ENCODE results near the gene RAI1.
"Not testable (repeated sequence)": the region's sequence is repeated elsewhere in the genome, so short reads cannot be mapped to it uniquely, and the experiment has no call there.

Gene RAI1

DNA sequence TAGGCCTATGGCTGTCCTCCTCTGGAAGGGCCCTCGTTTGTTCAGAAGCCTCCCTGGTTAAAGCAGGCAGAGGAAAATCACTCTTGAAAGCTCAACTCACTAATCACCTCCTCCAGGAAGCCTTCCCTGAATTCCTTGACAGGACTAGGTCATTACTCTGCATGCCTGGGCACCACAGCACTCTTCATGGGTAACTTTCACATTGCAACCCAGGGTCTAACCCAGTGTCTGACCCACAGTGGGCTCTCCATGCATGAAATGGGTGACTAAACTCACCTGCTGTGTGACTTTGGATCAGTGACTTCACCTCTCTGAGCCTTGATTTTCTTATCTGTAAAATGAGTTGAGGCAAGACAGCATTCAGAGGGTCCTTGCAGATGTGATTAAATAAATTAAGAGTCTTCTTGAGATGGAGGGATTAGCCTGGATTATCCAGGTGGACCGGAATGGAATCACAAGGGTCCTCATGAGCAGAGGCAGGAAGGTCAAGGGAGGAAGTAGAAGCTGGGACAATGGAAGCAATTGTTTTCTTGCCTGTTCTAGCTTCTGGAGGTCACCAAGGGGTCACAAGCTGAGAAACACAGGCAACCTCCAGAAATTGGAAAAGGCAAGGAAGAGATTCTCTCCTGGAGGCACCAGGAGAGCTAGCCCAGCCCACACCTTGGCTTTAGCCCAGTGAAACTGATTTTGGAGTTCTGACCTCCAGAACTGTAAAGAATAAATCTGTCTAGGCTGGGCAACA is 3.8 kb upstream of the RAI1 start:
- DNase-seq (ENCODE audit: low read depth in 2 of 2), result no peak
- H3K4me3 ChIP-seq (replicated peaks in 1 of 2; ENCODE audit: low read depth in 2 of 2, low read length in 2 of 2), result no peak overlapping the region
- TF ChIP-seq, protein P1, sequence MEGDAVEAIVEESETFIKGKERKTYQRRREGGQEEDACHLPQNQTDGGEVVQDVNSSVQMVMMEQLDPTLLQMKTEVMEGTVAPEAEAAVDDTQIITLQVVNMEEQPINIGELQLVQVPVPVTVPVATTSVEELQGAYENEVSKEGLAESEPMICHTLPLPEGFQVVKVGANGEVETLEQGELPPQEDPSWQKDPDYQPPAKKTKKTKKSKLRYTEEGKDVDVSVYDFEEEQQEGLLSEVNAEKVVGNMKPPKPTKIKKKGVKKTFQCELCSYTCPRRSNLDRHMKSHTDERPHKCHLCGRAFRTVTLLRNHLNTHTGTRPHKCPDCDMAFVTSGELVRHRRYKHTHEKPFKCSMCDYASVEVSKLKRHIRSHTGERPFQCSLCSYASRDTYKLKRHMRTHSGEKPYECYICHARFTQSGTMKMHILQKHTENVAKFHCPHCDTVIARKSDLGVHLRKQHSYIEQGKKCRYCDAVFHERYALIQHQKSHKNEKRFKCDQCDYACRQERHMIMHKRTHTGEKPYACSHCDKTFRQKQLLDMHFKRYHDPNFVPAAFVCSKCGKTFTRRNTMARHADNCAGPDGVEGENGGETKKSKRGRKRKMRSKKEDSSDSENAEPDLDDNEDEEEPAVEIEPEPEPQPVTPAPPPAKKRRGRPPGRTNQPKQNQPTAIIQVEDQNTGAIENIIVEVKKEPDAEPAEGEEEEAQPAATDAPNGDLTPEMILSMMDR (IDR thresholded peaks at IDR 0.05; ENCODE audit: low read depth, low read length), result no peak

DNA sequence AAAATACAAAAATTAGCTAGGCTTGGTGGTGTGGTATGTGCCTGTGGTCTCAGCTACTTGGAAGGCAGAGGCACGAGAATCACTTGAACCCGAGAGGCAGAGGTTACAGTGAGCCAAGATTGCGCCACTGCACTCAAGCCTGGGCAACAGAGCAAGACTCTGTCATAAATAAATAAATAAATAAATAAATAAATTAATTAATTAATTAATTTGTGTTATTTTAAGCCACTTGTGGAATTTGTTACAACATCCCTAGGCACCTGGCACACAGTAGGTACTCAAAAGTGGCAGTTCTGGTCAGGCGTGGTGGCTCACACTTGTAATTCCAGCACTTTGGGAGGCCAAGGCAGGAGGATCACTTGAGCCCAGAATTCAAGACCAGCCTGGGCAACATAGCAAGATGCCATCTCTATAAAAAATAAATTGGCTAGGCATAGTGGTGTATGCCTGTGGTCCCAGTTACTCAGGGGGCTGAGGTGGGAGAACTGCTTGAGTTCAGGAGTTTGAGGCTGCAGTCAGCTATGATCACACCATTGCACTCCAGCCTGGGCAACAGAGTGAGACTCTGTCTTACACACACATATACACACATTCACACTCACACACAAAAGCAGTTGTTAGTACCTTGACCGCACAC is 3.1 kb upstream of the RAI1 start:
- H3K4me3 ChIP-seq (replicated peaks in 1 of 2; ENCODE audit: low read depth in 2 of 2, low read length in 2 of 2); DNase-seq (ENCODE audit: low read depth in 2 of 2): not testable (repeated sequence)

DNA sequence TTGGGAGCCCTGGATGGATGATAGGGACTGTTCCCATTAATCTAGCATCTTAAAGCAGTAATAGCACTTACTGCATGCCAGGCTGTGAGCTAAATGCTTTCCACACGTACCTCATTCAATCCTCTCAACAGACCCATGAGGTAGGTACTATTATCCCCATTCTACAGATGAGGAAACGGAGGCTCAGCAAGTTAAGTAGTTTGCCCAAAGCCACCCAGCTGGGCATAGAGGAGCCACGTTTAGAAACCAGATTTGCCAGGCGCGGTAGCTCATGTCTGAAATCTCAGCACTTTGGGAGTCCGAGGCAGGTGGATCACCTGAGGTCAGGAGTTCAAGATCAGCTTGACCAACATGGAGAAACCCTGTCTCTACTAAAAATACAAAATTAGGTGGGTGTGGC is 2.0 kb upstream of the RAI1 start:
- TF ChIP-seq, protein P1 (IDR thresholded peaks at IDR 0.05; ENCODE audit: low read depth, low read length), result no peak
- no peak for DNase-seq (ENCODE audit: low read depth in 2 of 2)
- no peak overlapping the region for H3K4me3 ChIP-seq (replicated peaks in 1 of 2; ENCODE audit: low read depth in 2 of 2, low read length in 2 of 2)

DNA sequence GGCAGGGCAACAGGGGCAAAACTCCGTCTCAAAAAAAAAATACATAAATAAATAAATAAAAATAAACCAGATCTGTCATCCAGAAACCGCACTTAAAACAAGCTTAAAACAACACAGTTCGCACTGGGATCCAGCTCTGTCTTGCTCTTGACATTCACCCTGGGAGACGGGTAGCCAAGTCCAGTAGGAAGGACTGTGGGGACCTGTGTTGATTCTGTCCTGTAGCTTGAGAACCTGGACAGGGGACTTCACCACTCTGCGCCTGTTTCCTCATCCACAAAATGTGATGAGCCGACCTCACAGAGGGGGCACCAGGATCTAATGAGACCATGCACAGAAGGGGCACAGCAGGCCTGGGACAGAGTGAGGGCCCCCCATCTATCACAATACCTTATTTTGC is 1.5 kb upstream of the RAI1 start:
- TF ChIP-seq, protein P1 (IDR thresholded peaks at IDR 0.05; ENCODE audit: low read depth, low read length), result no peak
- H3K4me3 ChIP-seq (replicated peaks in 1 of 2; ENCODE audit: low read depth in 2 of 2, low read length in 2 of 2), result no peak overlapping the region
- DNase-seq (ENCODE audit: low read depth in 2 of 2), result no peak

DNA sequence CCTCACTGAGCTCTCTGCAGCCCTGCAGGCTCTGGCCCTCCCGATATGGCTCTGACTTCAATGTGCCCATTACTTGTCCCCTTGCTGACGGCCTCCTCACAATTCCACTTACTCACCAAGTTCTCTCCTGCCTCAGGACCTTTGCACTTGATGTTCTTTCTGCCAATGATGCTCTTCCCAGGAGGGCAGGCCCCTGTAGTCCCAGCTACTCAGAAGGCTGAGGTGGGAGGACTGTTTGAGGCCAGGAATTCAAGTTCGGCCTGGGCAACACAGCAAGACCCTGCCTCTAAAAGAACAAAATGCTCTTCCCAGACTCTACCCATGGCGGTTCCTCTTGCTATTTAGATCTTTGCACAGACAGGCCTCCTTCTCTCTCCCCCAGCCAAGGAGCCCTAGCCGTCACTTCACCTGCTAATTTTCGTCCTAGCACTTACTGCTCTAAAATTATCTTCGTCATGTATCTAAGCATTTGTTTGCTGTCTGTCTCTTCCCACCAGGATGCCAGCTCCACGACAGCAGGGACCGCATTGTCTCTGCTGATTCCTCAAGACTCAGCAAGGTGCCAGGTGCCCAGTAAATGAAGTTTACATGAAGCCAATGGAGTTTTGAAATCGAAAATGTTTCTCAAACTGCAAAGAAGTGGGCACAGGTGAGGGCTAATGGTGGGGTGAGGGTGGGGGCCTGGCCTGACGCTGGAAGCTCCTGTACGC is 626 bp upstream of the RAI1 start:
- TF ChIP-seq, protein P1 (IDR thresholded peaks at IDR 0.05; ENCODE audit: low read depth, low read length), result no peak
- H3K4me3 ChIP-seq (replicated peaks in 1 of 2; ENCODE audit: low read depth in 2 of 2, low read length in 2 of 2), result no peak overlapping the region

DNA sequence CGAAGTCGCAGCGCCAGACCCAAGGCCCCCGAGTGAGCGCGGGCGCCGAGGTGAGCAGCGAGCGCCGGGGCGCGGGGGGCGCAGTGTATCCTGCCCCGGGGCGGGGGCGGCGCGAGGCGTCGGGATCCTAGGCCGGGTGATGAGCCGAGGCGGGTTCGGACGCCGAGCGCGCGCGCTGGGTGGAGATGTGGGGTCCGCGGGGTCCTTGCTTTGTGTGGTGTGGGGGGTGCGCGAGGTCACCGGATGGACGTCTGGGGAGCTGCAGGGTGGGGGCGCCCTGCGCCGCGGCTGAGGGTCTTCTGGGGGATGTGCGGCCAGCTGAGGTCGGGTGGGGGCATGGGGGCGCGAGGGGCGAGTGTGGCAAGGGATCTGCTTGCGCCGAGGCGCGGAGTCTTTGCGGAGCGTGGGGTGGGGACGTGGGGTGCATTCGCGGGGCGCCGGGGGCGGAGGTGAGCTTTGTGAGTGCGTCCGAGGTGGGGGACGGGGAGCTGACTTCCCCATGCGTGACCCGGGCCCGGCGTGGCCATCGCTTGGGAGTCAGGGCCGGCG is 560 bp downstream of the RAI1 start:
- peak in 1 of 2 donors; percentile 28 for DNase-seq (ENCODE audit: low read depth in 2 of 2)
- peak overlapping the region; percentile 73 to 79 for H3K4me3 ChIP-seq (replicated peaks in 1 of 2; ENCODE audit: low read depth in 2 of 2, low read length in 2 of 2)
- TF ChIP-seq, protein P1 (IDR thresholded peaks at IDR 0.05; ENCODE audit: low read depth, low read length), result no peak

More for the DNA sequence above, 626 bp upstream of the RAI1 start:
- DNase-seq (ENCODE audit: low read depth in 2 of 2), result no peak

DNA sequence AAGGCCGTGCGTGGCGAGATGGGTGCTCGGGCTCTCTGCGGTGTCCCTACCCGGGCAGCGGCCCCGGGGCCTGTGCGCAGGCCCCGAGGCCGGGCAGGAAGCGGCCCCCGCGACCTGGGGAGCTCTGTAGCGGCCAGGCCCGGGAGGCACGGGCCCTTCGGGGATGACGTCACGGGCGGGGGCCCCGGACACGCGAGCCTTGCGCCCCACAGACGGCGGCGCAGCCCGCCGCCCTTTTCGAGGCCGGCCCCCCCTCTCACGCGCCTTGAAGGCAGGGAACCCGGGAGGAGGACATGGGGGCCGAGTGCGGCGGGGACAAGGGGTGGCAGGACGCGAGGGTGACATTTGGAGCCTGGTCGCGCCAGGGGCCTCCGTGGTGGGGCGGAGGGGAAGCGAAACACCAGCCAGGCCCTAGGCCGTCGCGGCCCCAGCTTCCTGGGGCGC is 1.1 kb downstream of the RAI1 start:
- TF ChIP-seq, protein P1 (IDR thresholded peaks at IDR 0.05; ENCODE audit: low read depth, low read length), result no peak
- H3K4me3 ChIP-seq (replicated peaks in 1 of 2; ENCODE audit: low read depth in 2 of 2, low read length in 2 of 2), result peak overlapping the region; percentile 73 to 79
- DNase-seq (ENCODE audit: low read depth in 2 of 2), result peak; percentile 36 to 45
